HG03175 (cell line): Measurements from ENCODE around the gene EZH2.

Experiments
- ATAC-seq: cut with Tn5 transposase; IDR thresholded peaks from one replicate; pipeline ENCODE4 v1.9.1; 2021; ENCODE audit warnings: mild to moderate bottlenecking, moderate library complexity; ENCODE audit not compliant: unreplicated experiment

Gene EZH2

DNA sequence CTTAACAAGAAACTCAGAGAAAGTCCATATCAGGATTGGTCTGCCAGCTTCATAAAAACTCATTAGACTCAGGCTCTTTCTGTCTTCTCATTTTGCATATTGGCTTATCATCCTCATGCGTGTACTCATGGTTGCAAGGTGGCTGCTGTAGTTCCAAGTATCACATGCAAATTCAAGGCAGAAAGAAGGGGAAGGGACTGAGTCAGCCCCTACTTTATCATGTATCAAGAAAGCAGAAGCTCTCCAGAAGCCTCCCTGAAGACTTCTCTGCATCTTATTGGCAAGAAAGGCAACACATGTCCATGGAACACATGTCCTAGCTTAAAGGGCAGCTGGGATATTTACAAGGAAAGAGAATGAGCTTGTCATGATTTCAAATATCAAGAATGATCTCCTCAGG is 19.4 kb upstream of the EZH2 start:
- ATAC-seq: no peak

DNA sequence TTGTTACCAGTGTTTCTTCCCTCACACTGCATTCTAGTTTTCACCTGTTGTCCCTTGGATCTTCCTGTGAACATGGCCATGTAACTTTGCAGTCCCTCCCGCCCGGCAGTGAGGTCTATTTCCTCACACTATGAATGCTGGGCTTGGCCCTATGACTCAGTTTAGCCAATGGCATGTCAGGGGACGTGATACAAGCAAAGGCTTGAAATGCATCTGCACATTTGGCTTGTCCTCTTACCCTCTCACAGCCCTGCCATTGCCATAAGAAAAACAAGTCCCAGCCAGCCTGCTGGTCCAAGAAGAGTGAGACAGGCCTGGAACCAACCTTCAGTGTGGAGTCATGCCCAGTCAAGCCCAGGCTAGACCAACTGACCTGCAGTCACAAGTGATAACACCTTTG is 17.1 kb upstream of the EZH2 start:
- ATAC-seq: no peak

DNA sequence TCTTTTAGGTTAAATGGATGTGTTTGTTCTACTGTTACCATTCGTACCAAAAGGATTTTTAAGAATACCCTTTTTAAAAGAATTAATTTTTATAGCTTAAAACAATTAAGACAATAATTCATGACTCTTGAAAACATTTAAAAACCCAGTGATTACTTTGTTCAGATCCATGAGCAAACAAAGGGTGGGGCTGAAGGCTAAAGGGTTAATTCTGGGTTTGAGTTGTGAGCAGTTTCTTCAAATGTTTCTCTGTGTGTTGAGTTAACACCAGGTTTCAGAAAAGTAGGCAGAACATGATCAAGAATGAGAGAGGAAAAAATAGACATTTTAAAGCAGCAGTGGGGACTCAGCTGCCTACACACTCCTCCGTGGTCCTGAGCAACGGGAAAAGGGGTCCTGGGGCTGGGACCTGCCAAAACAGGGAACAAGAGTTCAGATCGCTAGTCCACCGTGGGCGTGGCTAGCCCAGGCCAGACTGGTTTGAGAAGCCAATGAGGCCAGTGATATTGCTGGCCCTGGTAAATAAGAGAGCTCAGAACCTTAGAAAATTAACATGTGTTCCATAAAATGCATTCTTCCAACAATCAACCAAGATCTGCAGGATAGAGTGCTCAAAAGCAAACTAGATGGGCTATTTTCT is 14.9 kb upstream of the EZH2 start:
- no peak for ATAC-seq

DNA sequence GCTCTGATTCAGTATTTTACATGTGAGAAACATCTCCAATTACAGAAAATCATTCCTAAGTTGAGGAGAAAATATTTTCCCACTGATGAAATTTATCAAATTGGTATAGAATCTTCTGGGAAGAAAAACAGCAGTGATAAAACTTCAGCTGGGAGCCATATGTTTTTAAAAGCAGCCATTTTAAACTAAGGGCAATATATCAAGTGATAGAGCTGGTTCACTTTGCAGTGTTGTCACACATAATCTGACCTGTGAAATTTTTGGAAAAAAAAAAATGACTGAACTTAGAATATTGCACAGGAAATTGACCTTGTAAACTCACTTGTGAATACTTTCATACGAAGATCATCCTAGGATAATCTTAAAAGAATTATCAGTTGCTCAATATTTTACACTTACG is 10.5 kb upstream of the EZH2 start:
- ATAC-seq: no peak

DNA sequence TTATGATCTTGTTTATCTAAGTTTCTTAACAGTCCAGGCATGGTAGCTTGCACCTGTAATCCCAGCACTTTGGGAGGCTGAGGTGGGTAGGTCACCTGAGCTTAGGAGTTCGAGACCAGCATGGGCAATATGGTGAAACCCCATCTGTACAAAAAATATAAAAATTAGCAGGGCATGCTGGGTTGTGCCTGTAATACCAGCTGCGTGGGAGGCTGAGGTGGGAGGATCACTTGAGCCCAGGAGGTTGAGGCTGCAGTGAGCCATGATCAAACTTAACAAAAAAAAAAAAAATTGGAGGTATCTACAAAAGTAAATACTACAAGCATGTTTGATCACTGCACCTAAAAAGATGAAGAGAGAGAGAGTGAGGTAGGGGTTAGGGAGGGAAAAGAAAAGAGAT is 9.0 kb upstream of the EZH2 start:
- ATAC-seq: no peak

DNA sequence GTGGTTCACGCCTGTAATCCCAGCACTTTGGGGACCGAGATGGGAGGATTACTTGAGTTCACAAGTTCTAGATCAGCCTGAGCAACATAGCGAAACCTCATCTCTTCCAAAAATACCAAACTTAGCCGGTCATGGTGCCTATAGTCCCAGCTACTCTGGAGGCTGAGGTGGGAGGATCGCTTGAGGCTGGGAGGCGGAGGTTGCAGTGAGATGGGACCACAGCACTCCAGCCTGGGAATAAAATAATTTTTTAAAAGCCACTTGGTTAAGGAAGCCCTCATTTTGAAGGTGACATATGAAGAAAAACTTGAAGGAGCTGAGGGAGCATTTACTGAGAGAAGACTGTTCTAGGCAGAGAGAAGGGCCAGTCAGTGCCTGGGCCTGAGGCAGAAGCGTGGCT is 4.2 kb upstream of the EZH2 start:
- no peak for ATAC-seq

DNA sequence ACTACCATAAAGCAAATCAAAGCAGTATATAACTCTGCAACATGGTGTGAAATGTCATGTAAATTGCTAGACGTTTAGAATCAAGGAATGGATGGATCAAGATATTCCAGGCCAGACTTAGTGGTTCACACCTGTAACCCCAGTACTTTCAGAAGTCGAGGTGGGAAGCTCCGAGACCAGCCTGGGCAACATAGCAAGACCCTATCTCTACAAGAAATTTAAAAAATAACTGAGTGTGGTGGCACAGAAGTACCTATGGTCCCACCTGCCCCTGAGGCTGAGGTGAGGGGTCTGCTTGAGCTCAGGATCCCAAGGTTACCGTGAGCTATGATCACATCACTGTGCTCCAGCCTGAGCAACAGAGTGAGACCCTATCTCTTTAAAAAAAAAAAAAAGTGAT is 2.8 kb upstream of the EZH2 start:
- no peak for ATAC-seq

DNA sequence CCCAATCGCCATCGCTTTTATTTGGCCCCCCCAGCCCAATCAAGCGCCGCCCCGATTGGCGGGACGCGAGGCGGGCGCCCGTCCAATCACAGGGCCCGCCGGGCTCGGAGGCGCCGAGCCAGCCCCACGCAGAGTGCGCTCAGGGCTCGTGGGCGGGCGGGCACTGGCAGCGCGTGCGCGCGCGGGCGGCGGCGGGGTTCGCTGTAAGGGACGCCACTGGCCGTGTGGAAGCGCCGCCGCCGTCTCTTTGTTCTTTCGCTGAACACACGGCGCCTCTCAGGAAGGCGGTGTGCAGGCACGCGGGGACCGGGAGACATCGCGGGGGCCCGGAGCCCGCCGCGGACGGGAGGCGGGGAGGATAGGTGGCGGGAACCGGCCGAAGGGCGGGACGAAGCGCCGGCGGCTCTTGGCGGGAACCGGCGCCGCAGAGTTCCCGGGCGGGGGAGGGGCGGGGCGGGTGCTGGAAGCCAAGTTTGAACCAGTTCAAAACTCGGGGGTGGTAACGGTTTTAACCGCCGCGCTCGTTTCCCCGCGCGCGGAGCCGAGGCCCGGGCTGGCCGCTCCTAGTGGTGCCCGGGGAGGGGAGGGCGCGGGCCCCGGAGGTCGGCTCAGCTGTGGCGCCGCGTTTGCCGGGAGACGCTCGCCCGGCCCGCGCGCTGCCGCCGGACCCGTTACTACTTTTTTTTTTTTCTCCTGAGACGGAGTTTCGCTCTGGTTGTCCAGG is 370 bp upstream of the EZH2 start:
- ATAC-seq: peak; percentile 89

DNA sequence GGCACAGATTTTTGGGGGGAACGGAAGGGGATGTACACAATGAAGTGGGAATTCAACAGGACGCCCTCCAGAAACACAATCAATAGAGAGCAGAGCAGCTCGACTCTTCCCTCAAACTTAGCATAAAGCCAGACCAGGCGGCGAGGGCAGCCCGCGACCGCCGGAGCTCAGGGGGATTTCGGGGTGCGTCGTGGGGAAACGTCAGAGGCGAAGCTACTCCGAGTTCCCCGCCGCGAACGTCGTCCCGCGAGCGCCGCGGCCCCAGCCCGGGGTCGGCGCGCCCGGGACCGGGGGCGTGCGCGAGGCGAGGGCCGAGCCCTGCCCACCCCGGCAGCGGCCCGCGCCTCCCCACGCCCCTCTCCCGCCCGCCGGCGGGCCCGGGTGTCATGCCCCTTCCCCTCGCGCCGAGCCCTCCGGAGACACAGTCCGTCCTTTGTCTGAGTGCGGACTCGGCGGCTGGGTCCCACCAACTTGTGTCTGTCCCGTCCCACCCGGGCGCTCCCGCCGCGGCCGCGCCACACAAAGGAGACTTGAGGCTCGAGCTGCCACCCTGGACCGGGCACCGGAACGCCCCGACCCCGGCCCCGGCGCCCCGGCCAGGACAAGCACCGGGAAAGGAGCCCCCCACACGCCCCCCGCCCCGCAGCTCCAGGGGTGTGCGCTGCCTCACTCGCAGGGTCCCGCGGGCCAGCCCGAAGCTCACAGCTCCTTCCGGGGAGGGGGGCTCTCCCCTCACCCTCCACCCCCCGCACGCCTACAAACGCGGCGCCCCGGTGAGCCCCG is 634 bp downstream of the EZH2 start:
- peak; percentile 26 for ATAC-seq

DNA sequence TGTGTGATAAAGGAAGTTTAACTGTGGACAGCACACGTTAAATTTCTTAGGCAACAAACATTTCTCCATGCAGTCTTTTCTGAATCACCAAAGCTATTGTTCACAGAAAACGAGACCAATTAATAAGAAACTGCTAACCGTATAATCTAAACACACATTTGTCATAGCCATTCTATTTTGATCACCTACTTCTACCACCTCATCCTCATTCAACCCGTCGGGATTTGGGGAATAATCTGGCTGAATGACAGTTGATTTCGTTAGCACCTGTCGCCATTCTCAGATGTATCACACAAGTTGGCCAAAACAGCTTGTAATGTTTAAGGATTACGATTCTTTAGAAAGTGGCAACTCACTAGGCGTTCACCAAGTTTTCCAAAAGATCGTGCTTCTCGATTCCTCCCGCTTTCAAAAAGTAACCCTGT is 1.2 kb downstream of the EZH2 start:
- ATAC-seq: no peak

DNA sequence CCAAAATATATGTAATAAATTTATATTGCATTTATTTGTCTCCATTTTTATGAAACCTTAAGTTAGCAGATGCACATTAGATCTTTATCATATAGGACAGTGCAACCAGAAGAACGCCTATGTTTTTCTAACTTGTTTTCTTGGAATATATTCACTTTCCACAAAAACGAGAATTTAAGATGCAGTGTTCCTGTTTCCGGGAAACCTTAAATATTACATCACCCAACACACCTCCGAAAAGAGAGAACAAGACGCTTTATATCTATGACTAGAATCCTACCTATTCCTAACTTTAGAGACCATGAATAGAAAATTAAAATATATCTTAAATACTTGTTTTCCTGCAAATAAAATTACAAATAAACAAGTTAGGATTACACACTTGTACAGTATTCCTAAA is 1.9 kb downstream of the EZH2 start:
- ATAC-seq: no peak

DNA sequence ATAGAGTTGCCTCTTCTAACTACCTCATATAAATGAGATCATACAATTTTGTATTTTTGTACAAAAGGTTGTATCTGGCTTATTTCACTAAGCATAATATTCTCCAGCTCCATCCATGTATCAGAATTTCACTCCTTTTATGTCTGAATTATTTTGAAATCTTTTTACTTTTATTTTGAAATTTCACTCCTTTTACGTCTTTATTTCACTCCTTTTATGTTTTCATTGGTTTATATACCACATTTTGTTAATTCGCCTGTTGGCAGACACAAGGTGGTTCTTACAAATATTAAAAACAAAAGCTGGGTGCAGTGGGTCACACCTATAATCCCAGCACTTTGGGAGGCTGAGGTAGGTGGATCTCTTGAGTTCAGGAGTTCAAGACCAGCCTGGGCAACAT is 5.8 kb downstream of the EZH2 start:
- ATAC-seq: no peak

DNA sequence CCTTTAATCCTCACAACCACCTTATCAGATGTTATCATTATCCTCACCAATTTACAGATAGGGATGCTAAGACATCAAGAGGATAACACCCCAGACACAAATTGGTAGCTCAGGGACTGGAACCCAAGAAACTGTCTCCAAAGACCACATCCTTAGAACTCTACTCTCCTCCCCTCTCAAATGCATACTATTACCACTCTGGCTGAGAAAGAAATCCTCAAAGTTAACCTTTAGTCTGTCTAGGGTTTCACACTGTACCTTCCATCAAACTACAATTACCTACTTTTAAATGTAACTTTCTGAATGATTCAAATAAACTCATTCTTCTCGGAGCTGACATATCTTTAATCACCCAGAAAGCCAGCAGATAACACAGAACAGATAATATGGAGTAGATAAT is 6.6 kb downstream of the EZH2 start:
- no peak for ATAC-seq

DNA sequence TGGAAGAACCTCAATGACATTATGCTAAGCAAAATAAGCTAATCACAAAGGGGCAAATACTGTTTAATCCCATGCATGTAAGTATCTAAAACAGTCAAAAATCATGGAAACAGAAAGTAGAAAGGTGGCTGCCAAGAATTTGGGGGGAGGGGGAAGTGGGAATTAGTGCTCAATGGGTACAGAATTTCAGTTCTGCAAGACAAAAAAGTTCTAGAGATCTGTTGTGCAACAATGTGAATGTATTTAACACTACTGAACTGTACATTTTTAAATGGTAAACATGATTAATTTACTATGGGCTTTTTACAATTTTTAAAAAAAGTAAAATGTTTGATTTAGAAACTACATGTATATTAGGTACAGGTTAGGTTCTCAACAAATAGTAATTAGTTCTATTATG is 11.9 kb downstream of the EZH2 start:
- ATAC-seq: no peak

DNA sequence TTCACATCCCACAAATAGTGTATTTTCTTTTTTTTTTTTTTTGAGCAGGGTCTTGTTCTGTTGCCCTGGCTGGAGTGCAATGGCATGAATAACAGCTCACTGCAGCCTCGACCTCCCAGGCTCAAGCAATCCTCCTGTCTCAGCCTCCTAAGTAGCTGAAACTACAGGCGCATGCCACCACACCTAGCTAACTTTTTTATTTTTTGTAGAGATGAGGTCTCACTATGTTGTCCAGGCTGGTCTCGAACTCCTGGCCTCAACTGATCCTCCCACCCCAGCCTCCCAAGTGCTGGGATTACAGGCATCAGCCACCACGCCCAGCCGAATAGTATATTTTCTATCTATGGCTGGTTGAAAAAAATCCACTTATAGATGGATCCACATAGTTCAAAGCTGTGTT is 12.5 kb downstream of the EZH2 start:
- ATAC-seq: no peak

DNA sequence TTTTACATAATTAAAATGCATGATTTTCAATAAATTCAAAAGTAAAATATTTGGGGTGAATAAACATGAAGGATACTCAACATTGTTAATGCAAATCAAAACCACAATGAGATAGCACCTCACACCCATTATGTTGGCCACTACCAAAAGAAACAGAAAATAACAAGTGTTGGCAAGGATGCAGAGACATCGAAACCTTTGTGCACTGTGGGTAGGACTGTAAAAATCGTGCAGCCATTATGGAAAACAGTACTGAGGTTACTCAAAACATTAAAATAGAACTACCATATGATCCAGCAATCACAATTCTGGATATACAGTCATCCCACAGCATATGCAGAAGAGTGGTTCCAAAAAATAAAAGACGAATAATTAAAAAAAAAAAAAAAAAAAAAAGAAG is 13.1 kb downstream of the EZH2 start:
- no peak for ATAC-seq

DNA sequence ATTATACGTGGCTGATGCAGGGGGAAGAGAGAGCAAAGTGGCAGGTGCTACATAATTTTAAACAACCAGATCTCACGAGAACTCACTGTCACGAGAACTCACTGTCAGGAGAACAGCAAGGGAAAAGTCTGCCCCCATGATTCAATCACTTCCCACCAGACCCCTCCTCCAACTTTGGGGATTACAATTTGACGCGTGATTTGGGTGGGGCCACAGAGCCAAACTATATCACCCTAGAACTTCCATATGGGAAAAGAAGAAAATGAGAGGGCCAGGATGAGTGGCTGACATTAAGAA is 15.8 kb downstream of the EZH2 start:
- ATAC-seq: no peak

DNA sequence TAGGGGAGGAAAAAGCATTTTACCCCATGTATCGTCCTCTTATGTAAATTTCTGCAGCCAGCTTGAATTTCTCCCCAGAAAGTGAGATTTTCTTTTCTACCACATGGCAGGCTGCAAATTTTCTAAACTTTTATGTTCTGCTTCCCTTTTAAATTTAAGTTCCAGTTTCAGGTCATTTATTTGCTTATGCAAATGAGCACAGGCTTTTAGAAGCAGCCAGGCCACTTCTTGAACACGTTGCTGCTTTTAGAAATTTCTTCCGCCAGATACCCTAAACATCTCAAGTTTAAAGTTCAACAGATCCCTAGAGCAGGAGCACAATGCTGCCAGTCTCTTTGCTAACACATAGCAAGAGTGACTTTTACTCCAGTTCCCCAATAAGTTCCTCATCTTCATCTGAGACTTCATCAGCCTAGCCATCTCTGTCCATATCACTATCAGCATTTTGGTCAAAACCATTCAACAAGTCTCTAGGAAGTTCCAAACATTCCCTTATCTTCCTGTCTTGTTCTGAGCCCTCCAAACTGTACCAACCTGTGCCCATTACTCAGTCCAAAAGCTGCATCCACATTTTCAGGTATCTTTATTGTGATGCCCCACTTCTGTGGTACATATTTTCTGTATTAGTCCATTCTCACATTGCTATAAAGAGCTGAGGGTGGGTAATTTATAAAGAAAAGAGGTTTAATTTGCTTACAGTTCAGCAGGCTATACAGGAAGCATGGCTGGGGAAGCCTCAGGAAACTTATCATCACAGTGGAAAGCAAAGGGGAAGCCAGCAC is 16.3 kb downstream of the EZH2 start:
- ATAC-seq: no peak

DNA sequence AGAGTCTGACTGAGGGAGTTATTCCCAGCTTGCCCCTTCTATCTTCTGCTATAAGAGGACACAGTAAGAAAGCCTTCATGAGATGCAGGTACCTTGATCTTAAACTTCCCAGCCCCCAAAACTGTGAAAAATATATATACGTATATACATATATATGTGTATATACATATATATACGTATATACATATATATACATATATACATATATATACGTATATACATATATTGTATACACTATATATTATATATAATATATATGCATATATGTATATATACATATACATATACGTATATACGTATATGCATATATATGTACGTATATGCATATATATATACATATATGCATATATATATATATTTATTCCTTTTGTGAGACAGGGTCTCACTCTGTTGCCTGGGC is 17.7 kb downstream of the EZH2 start:
- no peak for ATAC-seq

DNA sequence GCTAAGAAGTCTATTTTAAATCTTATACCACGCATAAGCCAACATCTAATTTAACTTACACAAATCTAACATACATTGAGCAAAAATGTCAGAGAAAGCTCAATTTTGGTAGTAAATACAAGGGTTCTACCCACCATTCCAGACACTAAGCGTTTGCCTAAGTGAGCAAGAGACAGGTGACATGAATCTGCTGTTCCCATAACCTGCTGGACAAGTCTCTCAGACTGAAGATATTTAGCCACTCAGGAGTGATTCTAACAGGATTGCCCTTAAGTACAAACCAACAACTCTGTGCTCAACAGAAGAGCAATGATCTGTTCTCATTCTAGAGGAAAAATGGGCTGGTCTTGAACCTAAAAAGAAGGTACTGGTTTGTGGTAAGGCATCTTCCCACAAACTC is 18.8 kb downstream of the EZH2 start:
- ATAC-seq: no peak

DNA sequence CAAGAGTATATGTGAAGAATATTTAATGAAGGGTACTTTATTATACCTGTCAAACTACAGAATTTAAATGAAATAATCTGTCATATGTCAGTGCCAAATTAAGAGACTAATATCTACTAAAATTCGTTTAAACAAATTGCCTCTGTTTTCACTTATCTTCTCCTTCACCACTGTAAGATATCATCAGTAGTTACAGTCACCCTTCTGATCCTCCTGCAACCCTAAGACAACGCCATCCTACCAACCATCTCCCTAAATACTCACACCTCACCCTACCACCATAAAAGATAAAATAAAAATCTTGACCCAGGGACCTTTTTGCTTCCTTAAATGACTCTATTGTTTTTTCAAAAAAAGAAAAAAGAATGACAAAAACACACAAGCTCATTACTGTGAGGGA is 20.8 kb downstream of the EZH2 start:
- ATAC-seq: no peak

DNA sequence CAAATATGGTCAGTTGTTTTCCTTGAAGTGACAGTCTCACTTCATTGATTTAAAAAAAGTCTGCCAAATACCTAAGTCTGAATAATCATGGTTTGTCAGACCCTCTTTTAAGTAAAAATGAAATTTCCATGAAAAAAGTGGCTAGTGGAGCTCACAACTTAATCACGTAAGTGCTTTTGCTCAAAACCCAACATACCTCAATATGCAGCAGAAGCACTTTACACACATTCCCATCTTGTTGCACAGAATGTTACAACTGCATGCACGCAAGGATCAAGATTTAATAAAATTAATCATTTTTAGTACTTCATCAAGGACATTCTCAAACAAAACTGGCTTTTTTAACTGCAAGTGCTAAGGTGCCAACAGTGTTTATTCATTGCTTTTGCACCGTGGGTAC is 21.6 kb downstream of the EZH2 start:
- ATAC-seq: no peak
